GM19239 (cell line): Measurements from ENCODE around the gene LCP1.

Experiments
- DNase-seq: peaks from one replicate; pipeline ENCODE4 v3.0.0; 2011; ENCODE audit warnings: low spot score; ENCODE audit not compliant: insufficient read length
- FAIRE-seq: peaks from 2 replicates; lab custom pipeline; 2011; peaks lifted over from hg19 to GRCh38; lab: Jason Lieb, UNC

The LCP1 gene

DNA sequence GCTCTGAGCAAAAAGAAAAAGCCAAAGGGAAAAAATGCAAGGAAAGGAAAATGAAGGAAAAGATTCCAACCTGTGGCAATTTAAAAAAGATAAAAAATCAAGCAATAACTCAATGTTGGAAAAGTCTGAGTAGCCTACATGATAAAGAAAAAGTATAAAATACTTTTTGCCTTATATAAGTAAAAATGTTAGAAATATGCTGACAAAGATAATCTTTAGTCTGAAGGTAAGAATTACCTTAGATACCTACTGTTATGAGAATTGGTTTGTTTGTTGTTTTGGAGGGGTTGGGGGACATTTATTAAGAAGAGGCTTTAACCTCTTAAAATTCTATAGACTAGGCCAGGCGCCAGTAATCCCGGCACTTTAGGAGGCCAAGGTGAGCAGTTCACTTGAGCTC is 47.5 kb downstream of the LCP1 start:
- DNase-seq = no peak
- FAIRE-seq = no peak

GRCh38 chr13:46132109-46132508 is 49.9 kb downstream of the LCP1 start:
- DNase-seq (no peak), FAIRE-seq (no peak)

GRCh38 chr13:46131705-46132104 is 50.3 kb downstream of the LCP1 start:
- no peak for DNase-seq
- no peak for FAIRE-seq

DNA sequence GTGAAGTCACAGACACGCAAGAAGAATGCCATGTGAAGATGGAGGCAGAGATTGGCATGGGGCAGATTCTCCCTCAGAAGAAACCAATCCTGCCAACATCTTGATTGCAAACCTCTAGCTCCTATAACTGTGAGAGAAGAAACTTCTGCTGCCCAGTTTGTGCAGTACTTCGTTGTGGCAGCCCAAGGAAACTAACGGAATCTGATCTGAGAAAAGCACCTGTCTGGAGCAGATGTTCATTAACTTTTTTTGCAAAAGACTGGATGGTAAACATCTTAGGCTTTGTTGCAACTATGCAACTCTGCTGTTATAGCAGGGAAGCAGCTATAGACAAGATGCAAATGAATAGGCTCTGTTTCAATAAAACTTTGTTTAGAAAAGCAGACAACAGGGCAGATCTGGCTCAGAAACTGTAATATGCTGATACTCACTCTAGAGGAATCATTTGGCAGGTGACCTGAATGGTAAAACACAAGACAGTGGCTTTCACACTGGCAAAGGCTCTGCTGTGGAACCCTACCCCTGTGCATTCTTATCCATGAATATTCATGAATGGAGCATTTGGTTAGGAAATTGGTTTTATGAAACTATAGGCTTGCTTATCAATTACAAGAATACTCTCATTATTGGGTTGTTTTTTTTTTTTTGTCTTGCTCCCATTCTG is 51.9 kb downstream of the LCP1 start:
- FAIRE-seq = no peak
- DNase-seq = no peak

DNA sequence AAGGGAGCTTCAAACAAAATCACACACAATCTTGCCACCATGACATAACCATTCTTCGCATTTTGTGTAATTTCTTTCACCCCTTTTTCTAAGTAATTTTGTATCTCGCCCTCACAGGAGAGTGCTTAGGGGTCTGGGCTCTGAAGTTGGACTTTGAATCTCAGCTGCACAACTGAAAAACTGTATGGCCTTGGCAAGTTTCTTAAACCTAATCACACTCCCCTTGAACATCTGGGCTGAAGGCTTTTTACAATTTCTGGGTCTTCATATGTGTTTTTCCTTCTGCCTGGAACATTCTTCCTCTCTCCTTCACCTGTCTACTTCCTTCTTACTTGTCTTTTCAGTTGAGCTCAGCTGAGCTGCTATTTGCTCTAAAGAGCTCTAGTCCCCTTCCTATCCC is 52.9 kb downstream of the LCP1 start:
- FAIRE-seq (no peak), DNase-seq (no peak)

DNA sequence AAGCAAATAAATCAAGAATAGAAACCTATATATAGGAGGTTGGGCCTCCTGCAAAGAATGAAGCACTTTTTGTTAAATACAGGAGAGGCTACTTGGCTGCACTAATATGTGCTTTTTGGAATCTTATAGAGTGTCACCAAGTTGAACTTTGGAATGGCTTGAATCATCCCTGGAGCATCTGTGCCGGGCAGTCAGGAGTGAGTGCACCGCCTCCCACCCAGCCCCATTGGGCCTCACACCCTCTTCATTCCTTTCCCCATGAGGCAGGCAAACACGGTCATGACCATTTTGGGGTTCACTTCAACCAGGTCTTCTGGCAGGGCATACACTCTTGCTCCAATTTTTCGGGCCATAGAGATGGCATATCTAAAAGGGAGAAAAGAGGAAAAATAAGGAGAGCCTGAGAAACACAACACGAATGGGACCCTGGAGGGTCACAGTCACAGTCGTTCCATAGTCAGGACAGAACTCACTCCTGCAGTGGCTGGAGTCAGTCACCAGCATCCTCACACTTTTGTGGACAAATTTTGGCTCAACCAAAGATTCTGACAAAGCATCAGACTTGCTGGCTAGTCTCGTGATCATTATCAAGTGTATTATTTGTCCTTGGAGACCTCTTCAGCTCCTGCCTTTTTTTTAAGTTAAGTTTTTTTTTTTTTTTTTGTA is 54.5 kb downstream of the LCP1 start:
- FAIRE-seq (no peak), DNase-seq (no peak)

- FAIRE-seq (peak; percentile 64), DNase-seq (peak; percentile 30)
Observed at GRCh38 chr13:46126552-46127357, 55.2 kb downstream of the LCP1 start.

- no peak for FAIRE-seq
- no peak for DNase-seq
Observed at GRCh38 chr13:46126056-46126455, 55.9 kb downstream of the LCP1 start.

DNA sequence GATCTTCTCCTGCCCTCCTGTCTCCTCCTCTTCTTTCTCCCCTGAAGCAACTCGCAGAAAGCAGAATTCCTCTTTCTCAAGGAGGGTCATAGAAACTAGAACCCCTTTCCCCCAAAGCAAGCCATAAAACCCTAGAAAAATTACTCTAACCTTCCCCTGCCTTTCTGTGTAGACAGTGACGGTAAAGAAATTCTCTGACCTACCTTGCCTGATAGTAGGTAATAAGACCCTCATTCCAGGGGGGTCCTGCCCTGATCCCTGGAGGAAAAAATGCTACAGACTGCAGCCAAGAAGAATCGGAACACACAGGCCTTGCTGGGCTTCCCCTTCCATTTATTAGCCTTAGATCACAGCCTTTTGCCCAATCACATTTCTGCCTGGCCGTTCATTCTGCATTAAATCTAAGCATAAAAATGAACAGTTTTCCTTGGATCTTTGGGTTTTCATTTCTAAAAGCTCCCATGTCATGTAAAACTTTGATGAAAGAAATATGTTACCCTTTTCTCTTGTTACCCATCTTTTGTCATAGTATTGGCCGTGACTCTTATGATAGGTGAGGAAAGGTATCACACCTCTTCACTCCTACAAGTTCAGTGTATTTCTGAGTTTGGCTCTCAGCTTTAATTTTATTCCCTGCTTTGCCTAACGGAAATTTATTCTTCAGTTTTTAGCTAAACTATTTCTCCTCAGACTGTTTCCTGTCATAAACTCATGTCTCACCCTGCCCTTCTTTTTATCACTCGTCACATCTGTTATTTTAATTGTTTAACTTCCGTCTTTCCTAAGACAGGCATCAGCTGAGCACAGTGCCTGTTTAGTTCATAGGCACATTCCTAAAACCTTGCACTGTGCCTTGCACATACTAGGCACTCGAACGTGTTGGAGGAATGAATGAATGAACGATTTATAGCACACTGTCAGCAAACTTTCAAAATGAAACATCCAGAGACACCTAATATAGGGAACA is 56.7 kb downstream of the LCP1 start:
- DNase-seq (no peak), FAIRE-seq (no peak)

DNA sequence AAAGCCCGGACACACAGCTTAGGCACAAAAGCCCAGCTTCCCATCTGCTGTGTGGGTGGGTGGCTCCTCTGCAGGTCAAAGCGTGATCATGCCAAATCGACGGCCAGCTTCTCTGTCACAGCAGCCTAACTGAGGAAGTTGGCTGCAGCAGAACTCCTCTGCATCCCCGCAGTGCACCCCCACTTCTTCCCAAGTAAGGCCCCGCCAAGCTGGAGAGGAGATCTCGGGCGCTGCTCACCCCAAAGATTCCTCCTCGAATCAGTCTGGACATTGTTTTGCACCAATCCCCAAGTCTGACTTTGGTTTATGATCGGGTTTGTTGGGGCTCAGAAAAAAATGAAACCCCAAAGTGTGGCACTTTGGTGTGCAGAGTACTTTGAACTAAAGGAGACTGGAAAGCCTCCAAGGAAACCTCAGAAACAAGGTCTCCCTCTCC is 57.4 kb downstream of the LCP1 start:
- no peak for DNase-seq

GRCh38 chr13:46122304-46122703 is 59.7 kb downstream of the LCP1 start:
- no peak for FAIRE-seq
- DNase-seq = no peak

More for the DNA sequence above, 57.4 kb downstream of the LCP1 start:
- no peak for FAIRE-seq

- no peak for FAIRE-seq
- no peak for DNase-seq
Observed at GRCh38 chr13:46121597-46122163, 60.3 kb downstream of the LCP1 start.

DNA sequence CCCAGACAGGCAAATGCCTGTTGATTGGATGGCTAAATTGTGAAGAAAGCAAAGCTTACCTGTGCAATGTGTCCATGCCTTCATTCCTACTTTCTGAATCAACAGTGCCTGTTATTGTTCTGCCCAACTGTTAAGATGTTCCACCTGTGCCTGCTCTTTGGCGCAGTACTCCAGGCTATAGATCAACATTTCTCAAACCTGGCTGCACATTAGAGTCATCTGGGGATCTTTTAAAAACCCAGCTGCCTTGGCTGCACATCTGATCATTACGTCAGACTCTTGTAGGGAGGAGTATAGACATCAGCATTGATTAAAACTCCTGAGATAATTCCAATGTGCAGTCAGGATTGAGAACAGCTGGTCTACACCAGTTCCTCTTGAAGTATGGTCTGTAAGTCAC is 60.9 kb downstream of the LCP1 start:
- FAIRE-seq (no peak), DNase-seq (no peak)

DNA sequence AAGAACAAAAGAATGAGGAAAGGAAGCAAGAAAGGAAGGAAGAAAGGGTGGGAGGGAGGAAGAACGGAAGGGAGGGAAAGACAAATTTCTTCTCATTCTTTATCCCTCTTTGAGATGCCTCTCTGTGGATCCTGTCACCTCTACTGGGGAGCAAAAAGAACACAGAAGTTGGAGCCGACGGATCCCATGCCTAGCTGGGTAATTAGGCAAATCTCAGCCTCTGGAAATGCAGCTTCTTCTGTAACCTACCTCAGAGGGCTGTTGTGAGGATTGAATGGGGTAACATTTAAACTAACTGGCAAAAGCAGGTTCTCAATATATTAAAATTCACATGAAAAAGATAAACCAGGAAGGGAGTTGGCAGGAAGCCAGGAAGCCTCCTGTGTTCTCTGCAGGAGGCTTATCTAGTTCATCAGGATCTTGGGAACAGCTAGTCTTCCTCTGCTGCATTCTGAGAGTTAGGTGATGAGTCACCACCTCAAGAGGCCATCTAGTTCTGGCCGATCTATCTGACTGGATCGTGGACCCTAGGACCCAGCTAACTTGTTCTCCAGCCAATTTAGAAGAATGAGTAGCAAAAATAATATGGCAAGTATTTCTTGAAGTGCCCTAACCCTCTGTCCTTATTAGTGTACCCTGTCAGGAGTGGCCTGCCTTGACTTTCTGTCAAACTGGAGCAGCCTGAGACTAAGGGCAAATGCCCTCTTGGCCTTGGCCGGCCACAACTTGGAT is 61.9 kb downstream of the LCP1 start:
- DNase-seq = no peak

DNA sequence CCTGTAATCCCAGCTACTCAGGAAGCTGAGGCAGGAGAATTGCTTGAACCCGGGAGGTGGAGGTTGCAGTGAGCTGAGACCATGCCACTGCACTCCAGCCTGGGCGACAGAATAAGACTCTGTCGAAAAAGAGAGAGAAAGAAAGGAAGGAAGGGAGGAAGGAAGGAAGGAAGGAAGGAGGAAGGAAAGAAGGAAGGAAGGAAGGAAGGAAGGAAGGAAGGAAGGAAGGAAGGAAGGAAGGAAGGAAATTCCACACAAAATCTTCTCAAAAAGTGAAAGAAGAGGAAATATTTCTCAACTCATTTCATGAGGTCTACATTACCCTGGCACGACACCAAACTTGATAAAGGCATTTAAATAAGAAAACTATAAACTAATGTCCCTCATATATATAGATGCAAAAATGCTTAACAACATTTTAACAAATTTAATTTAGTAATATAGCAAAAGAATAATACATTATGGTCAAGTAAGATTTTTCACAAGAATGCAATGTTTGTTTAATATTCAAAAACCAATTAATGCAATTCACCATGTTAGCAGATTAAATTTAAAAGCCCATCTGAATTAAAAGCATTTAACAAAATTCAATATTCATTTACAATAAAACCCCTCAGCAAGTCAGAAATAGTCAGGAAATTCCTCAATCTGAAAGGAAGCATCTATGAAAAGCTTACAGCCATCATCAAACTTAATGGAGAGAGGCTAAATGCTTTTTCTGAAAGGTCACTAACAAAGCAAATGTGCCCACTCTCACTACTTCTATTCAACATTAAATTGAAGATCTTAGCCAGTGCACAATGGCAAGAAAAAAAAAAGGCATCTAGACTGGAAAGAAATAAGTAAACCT is 65.1 kb downstream of the LCP1 start:
- DNase-seq (no peak), FAIRE-seq (no peak)

More for the DNA sequence above, 61.9 kb downstream of the LCP1 start:
- FAIRE-seq = no peak

- DNase-seq = no peak
- no peak for FAIRE-seq
Observed at GRCh38 chr13:46114613-46115012, 67.4 kb downstream of the LCP1 start.

GRCh38 chr13:46113596-46113995 is 68.4 kb downstream of the LCP1 start:
- DNase-seq = no peak
- no peak for FAIRE-seq

DNA sequence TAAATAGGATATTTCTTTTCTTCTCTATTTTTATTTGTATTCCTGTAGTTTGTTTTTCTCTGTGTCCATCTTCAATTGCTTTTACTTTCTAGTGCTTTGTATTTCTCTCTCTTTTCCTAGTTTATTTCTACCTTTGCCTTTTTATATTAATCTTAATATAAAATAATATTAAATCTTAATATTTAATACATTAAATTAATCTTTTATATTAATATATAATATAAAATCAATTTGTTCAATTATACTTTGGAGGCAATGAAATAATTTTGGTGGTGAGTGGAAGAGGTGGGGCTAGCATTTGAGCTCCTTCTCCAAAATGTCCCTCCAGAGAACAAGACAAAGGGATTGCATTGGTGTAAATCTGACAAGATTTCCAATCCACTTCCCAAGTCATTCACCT is 70.8 kb downstream of the LCP1 start:
- no peak for FAIRE-seq
- no peak for DNase-seq
